Endometrial microvascular endothelial cells (primary cell): Measurements from ENCODE around the gene LAMB4. TPM values are rescaled to one million over a fixed set of nuclear protein-coding genes. Genes with fewer than 3 reads are reported as not detected.
"Not testable (repeated sequence)": the region's sequence is repeated elsewhere in the genome, so short reads cannot be mapped to it uniquely, and the experiment has no call there.

ENCODE experiments used
- in situ Hi-C: cut with HindIII; loops from 2 replicates; pipeline ENCODE4 v1.10.0; 2017; ENCODE audit warnings: low sequenced_read_pairs, low pct_unique_long_range_greater_than_20kb; ENCODE audit errors: inconsistent ontology term
- total RNA-seq: library from RNA; depleted of rRNA; stranded (reverse); fragments of >200 nt; gene quantifications from one replicate; pipeline ENCODE4 v1.2.3, GENCODE V29; 2015; ENCODE audit errors: inconsistent ontology term

The LAMB4 gene
- total RNA-seq, 1 donor from 2014 or later = 0.19 TPM

DNA sequence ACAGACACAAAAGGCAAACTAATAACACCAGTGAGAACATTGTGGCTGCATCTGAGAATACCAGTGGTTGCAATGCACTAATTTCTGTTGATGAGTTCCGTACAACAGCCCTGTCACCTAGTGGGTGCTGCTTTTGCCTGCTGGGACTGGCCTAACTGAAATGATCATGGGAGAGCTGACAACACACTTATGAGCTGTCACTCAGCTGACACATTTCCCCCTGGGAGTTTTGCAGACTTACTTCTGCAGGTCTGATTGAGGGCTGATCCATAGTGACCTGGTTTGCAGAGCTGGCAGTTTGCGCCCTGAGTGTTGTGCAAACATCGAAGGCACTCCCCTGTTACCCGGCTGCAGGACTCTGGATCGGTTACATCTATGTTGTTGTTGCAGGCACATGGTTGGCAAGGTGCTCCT is 66.6 kb downstream of the LAMB4 start:
- in situ Hi-C loops = no loop called here

GRCh38 chr7:108062250-108063014 is 67.7 kb downstream of the LAMB4 start:
- in situ Hi-C loops = no loop called here

- in situ Hi-C loops = no loop called here
Observed at GRCh38 chr7:108059526-108059925, 70.6 kb downstream of the LAMB4 start.

GRCh38 chr7:108057951-108058481 is 72.1 kb downstream of the LAMB4 start:
- in situ Hi-C loops = no loop called here

GRCh38 chr7:108055611-108056021 is 74.5 kb downstream of the LAMB4 start:
- in situ Hi-C loops = no loop called here

DNA sequence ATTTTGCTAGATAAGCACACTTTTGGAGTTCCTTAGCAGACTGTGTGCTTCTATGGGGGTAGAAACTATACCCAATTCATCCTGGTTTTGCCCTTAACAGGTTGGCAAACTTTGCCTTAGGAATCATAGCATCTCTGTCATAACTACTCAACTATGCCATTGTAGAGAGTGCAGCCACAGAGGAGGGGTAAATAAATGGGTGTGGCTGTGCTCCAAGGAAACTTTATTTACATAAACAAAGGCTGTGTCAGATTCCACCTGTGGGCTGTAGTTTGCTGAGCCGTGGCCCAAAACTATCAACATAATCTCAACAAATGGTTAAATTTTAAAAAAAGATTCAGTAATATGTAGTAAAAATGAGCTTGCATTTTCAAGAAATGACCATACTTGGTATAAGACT is 75.6 kb downstream of the LAMB4 start:
- in situ Hi-C loops = no loop called here

DNA sequence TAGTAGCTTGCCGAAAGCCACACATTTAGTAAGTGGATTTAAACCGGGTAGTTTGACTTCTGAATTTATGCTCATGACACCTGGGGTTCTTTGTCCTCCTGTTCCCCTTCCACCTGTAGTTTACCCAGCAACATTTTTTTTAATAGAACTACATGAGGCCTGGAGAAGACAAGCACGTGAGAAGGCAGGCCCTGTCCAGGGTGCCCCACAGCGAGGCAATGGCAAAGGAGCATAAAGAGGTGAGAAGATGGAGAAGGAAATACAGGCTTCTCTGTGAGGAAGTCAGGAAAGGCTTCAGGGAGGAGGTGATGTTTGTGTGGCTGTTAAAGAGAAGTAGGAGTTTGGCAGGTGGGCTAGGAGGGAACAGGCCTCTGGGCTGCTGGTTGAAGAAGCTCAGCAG is 76.9 kb downstream of the LAMB4 start:
- in situ Hi-C loops = no loop called here

GRCh38 chr7:108051454-108051853 is 78.7 kb downstream of the LAMB4 start:
- in situ Hi-C loops = no loop called here

DNA sequence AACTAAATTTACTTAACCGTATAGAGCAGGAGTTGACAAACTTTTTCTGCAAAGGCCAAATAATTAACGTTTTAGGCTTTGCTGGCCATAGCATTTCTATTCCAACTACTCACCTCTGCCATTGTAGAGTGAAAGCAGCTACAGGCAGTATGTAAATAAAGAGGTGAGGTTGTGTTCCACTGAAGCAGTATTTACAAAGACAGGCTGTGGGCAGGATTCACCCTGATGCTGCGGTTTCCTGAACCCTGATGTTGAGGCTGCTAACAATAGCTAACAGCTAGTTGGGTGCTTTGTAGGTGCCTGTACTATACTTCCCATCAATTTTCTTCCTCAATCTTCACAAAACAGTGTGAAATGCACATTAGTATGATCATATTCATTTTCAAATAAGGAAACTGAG is 80.2 kb downstream of the LAMB4 start:
- in situ Hi-C loops = no loop called here

DNA sequence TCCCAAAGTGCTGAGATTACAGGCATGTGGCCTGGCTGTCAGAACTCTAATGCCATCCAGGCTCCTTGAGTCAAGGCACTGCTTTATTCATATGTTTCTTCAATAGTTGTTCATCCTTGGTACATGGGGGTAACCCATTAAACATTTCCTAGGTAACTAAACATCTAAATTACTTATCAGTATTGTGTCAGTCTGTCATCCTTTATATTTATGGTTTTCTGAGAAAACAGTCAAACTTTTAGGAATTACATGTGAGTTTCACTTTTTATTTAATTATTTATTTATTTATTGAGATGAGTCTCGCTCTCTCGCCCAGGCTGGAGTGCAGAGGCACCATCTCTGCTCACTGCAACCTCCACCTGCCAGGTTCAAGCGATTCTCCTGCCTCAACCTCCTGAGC is 81.7 kb downstream of the LAMB4 start:
- in situ Hi-C loops = no loop called here

- in situ Hi-C loops = no loop called here
Observed at GRCh38 chr7:108046952-108047506, 83.1 kb downstream of the LAMB4 start.

DNA sequence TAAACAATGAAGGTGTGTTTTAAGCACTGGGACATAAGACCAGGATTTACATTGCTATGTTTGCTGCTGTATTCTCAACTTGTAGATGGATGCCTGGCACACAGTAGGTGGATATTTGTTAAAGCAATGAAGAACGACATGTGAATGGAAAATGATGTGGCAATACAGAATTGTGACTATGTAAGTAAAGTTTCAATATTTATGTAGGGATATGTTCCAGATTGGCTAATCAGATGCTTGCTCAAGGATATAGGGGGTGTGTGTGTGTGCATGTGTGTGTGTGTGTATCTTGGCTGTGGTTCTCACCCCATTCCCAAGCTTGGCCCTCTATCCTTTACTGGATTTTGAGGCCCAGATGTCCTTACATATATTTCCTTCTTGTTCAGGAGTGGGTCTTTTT is 84.5 kb downstream of the LAMB4 start:
- in situ Hi-C loops = no loop called here

- in situ Hi-C loops = no loop called here
Observed at GRCh38 chr7:108045154-108045553, 85.0 kb downstream of the LAMB4 start.

DNA sequence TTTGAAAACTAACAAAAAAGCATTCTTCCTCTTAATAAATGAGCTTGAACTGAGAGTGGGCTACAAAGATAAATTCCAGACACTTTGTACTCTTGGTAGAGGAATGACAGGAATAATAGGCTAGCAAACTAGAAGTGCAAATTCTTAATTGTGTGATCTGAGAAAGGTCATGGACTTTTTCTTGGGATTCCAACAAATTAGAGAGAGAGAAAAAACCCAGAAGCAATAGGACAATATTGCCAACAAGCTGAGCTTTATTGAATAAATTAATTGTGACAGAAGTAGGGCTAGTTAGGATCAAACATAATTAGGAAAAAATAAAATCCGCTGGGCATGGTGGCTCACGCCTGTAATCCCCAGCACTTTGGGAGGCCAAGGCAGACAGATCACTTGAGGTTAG is 85.8 kb downstream of the LAMB4 start:
- in situ Hi-C loops = no loop called here

GRCh38 chr7:108038986-108039385 is 91.2 kb downstream of the LAMB4 start:
- in situ Hi-C loops = no loop called here

DNA sequence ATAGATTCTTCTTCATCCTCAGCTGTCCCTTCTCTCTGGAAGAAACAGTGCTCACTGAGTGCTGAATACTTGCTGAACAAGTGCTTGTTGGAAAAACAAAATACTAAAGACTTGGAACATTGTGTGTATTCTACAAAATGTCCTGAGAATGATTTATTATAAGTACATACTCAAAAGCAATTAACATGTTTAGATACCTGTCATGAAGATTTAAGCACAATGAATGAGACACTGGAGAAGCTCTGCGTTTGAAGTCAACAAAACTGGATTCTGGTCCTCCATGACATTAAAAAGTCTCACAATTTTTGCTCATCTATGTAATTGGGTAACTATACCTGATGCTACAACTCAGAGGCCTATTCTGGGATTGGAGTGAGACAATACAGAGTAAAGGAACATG is 92.4 kb downstream of the LAMB4 start:
- in situ Hi-C loops = no loop called here

DNA sequence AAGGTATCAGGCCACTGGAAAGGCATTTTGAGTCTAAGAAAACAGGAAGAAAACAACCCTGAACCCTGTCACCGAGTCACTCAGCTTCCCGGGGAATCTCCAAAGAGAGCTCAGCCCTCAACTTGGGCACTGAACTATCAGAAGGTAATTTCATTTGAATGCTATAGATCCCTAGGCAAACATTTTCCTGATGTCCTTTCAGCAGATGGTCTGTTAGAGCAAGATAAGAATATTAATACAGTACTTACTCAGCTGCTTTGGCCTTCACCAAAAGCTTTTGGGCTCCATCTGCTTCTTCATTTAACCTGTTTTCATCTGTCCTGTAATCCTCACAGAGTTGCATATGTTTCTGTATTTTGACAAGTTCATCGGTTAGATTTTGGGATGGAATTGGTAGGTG is 93.0 kb downstream of the LAMB4 start:
- in situ Hi-C loops = no loop called here

DNA sequence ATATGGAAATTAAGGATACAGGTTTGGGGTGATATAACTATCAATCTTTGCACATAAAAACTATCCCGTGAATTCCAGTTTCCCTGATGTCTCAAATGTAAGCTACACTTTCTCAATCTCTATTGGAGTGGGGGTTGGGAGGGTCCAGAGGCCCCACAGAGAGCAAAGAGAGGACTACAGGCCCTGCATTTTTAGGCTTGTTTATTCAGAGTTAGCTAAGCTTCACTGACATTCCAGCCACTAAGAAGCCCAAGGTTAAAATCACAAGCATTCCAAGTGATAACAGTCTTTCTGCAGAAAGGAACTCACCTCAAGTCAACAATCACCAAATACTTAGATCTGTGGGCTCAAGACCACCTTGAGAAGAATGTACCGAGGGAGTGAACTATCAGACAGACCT is 95.6 kb downstream of the LAMB4 start:
- in situ Hi-C loops = no loop called here

DNA sequence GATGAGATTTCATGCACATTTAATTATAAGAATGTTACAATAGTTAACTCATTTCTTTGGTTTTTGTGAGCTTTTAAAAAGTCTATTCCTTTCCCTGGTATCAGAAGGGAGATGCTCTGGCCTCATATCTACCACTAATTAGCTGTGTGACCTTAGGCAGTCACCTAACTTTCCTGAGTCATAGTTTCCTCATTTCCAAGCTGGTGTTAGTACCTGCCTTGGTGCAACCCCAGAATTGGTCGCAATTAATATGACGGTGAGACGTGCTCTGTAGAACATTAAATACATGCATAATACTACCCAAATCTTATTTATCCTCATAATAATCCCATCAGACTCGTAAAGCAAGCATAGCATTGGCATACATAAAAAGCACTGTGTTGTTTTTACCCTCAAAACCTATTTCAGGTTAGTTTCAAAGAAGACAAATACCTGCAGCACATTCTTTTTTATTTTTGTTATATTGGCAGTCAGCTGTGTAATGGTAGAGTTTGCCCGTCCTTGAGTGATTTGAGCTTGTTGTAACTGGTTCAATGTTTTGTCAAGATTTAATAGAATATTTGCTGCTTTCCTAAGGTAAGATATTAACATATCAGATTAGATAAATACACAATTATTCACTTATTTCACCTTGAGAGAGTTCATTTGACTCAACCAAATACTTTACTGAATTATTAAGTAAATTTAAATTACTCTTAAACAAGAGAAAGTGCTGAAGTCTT is 96.2 kb downstream of the LAMB4 start:
- in situ Hi-C loops = no loop called here

DNA sequence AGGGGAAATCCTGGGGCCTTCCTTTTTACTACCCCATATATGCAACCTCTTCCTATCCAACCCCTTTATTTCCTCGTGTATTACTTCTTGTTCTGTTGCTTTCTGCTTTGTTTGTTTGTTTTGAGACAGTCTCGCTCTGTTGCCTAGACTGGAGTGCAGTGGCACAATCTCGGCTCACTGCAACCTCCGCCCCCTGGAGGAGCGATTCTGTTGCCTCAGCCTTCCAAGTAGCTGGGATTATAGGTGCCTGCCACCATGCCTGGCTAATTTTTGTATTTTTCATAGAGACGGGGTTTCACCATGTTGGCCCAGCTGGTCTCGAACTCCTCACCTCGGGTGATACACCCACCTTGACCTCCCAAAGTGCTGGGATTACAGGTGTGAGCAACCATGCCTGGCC is 96.9 kb downstream of the LAMB4 start:
- in situ Hi-C loops = not testable (repeated sequence)
